ENCODE measurements around the gene FIGNL2.

Gene FIGNL2

DNA sequence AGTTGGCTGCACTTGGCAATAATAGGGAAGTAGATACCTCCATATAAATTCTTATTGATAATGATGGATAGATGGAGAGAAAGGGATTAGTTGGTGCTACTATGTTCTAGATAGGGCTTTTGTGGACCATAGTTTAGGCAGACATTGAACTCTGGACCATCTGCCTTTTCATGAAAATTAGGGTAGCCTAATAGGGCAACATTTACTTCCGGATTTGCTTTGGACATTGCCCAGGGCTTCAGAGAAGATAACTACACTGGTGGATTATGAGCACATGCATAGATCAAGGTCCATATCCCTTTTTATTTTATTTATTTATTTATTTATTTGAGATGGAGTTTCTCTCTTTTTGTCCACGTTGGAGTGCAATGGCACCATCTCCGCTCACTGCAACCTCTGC, 70.5 kb downstream of the FIGNL2 start:
- no peak for DNase-seq

DNA sequence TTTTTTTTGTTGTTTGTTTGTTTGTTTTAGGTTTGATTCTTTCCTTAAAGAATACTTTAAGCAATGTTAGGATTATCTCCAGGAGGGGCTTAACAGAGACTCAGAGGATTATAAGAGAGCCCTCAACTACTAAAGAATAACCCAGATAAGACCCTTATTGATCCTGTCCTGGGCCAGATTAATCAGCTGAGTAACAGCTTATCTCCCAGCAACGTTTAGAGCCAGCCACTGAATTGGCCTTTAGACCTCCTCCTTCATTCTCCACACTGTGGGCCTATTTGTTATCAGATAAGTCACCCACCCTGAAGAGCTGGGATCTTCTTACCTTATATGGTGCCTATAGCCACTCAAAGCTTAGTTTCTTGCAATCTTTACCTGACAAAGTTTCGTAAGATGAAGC, 71.1 kb downstream of the FIGNL2 start:
- DNase-seq, result no peak

DNA sequence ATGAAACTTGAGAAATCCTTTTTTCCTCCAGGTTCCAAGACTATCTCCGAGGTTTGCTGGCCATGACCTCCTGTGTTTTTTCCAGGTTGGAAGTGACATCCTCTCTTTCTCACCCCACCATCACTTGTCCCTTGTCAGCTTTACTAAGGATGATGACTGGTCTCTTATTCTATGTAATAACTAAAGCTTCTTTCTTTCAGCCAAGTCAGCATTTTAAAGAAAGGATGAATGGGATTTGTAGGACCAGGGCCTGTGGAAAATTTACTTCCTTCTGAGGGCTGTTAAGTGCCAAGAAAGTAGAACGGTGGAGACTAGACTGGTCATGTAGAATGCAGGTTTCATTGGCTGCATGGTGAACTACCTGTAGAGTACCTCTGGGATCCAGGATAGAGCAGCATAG, 73.6 kb downstream of the FIGNL2 start:
- no peak for DNase-seq

DNA sequence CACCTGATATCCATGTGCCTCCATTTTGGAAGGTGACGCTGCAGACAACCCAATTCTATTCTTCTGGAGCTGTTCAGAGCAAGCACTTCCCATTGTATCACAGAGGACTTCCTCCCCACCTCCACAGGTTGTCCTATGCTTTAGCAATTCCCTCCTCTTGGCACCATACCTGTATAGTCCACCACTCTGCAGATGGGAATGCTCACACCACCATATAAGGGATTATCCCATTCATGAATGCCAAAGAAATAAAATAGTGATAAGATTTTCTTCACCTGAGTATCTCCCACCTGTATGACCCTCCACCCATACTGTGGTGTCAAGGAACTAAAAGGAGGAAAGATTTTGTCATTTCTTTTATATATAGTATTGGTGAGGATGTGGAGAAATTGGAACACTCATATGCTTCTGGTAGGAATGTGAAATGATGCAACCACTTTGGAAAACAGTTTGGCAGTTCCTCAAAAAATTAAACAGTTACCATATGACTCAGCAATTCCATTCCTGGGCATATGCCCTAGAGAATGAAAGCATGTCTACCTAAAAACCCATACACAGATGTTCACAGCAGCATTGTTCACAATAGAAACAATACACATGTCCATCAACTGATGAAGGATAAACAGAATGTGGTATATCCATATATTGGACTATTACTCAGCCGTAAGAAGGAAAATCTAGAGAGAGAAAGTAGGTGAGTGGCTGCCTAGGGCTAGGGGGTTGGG, 75.2 kb downstream of the FIGNL2 start:
- no peak for DNase-seq

DNA sequence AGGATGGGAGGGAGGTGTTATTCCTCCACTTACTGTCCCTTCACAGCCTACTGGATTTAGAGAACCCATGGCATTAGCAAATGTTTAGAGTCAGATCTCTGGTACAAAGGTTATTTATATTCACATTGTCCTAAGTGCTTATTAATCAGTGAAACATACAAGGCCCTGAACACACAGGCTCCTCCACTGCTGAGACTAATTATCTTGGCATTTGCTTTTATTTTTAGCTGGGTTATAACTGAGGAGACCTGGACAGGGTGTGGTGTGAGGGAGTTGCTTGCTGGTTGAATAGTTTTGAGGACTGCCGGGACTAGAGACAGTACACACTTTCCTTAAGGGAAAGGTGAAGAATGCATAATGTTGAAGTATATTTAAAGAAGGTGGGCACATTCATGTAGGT, 77.5 kb downstream of the FIGNL2 start:
- no peak for DNase-seq

All from amygdala (tissue), 56 donors.